Gastroesophageal sphincter (tissue), 4 donors: Measurements from ENCODE around the gene CXCL5. TPM values are rescaled to one million over a fixed set of nuclear protein-coding genes. Genes with fewer than 3 reads are reported as not detected.

Experiments
- ATAC-seq: fragments of 150-250 bp; one replicate; pipeline ENCODE4 v1.9.1; 2016; ENCODE audit warnings: mild to moderate bottlenecking, moderate library complexity
- H3K27ac ChIP-seq, 4 donors: fragments of 200-600 bp; sonication (generic) in 3 of 4; 1 replicate in 3 of 4; 2 replicates in 1 of 4; pipeline ENCODE4 v1.5.1; 2016 to 2019
- H3K27me3 ChIP-seq: fragments of 200-600 bp; sonication (generic); one replicate; pipeline ENCODE4 v1.5.1; 2019
- H3K36me3 ChIP-seq, 2 donors: fragments of 200-600 bp; sonication (generic); one replicate each; pipeline ENCODE4 v1.5.1; 2019; ENCODE audit warnings: control low read depth in 1 of 2
- H3K4me1 ChIP-seq, 3 donors: fragments of 200-600 bp; sonication (generic); 1 replicate in 2 of 3; 2 replicates in 1 of 3; pipeline ENCODE4 v1.5.1; 2016 to 2019; ENCODE audit warnings: control low read depth in 2 of 3
- H3K4me3 ChIP-seq, 2 donors: fragments of 200-600 bp; sonication (generic); one replicate each; pipeline ENCODE4 v1.5.1; 2019; ENCODE audit warnings: mild to moderate bottlenecking in 1 of 2, moderate library complexity in 1 of 2
- H3K9me3 ChIP-seq, 3 donors: fragments of 200-600 bp; sonication (generic); one replicate each; pipeline ENCODE4 v1.5.1; 2017 to 2019; ENCODE audit warnings: control low read depth in 2 of 3
- CTCF ChIP-seq, 4 experiments: fragments of 200-600 bp in 2 of 4; fragments of 450-650 bp in 2 of 4; sonication (generic) in 1 of 4; IDR thresholded peaks; one replicate each; pipeline ENCODE4 v1.5.1; 2017 to 2019; ENCODE audit warnings: antibody characterized with exemption in 4 of 4, mild to moderate bottlenecking in 2 of 4, moderate library complexity in 2 of 4
- EP300 ChIP-seq: sonication (generic); formaldehyde crosslinking; IDR thresholded peaks from one replicate; pipeline ENCODE4 v1.6.1; 2017; ENCODE audit warnings: antibody characterized with exemption, mild to moderate bottlenecking
- POLR2A ChIP-seq, 2 donors: fragments of 450-650 bp; IDR thresholded peaks; one replicate each; pipeline ENCODE4 v1.6.1; 2017; ENCODE audit warnings: antibody characterized with exemption in 2 of 2, mild to moderate bottlenecking in 2 of 2, moderate library complexity in 1 of 2
- POLR2AphosphoS5 ChIP-seq: sonication (generic); formaldehyde crosslinking; IDR thresholded peaks from one replicate; pipeline ENCODE4 v1.6.1; 2017; ENCODE audit warnings: antibody characterized with exemption
- WGBS, 2 donors: methylation state at CpG; one replicate each; pipeline ENCODE4 v1.1.5; 2018; ENCODE audit warnings: low coverage in 1 of 2; 5-methylcytosine and 5-hydroxymethylcytosine counted together
- total RNA-seq, 4 donors: library from RNA; depleted of rRNA; stranded (reverse); fragments of >200 nt; gene quantifications; one replicate each; pipeline ENCODE4 v1.1.0, GENCODE V29; 2016

CXCL5 gene
- total RNA-seq, 4 donors from 2014 or later, result 0.19 to 1.3 (median 0.42) TPM; not detected in 1

- TF ChIP-seq EP300, result no peak
- TF ChIP-seq CTCF (IDR thresholded peaks at IDR 0.05), result no peak
- TF ChIP-seq POLR2AphosphoS5, result no peak
- TF ChIP-seq POLR2A (IDR thresholded peaks at IDR 0.05), result no peak
- H3K36me3 ChIP-seq, result no peaks in the 10 kb centered on the region
- H3K9me3 ChIP-seq, result no peaks in the 10 kb centered on the region
- WGBS, 2 donors, result 0% methylated on average over 2 of the region's 17 CpGs; no CpG with 5 or more reads in 1 of the 2 donors
- H3K4me3 ChIP-seq, result peak overlapping the region; percentile 54 to 73
- ATAC-seq, result peak; percentile 8
- no peaks in the 10 kb centered on the region for H3K27me3 ChIP-seq
- peak overlapping the region in 1 of 4 donors; percentile 75 for H3K27ac ChIP-seq
- peaks cover 0 to 19% (median 4%) of the 10 kb centered on the region in 3 donors for H3K4me1 ChIP-seq
Measured at GRCh38 chr4:74038086-74038424, 39.6 kb upstream of the CXCL5 start.

- H3K4me1 ChIP-seq, result peaks cover 0 to 19% (median 4%) of the 10 kb centered on the region in 3 donors
- H3K36me3 ChIP-seq, result no peaks in the 10 kb centered on the region
- H3K9me3 ChIP-seq, result no peaks in the 10 kb centered on the region
- peak overlapping the region in 1 of 2 donors; percentile 73 for H3K4me3 ChIP-seq
- no peak for TF ChIP-seq POLR2AphosphoS5
- TF ChIP-seq EP300, result no peak
- no peak for TF ChIP-seq POLR2A (IDR thresholded peaks at IDR 0.05)
- ATAC-seq, result no peak
- H3K27me3 ChIP-seq, result no peaks in the 10 kb centered on the region
- WGBS, 2 donors, result 58 to 61% methylated on average over 3 to 4 of the region's 4 CpGs
- no peak overlapping the region for H3K27ac ChIP-seq
Measured at GRCh38 chr4:74037076-74037955, 38.8 kb upstream of the CXCL5 start.

GRCh38 chr4:74033739-74034138 is 35.3 kb upstream of the CXCL5 start:
- no peak for TF ChIP-seq CTCF (IDR thresholded peaks at IDR 0.05)
- TF ChIP-seq POLR2AphosphoS5, result no peak
- H3K4me3 ChIP-seq, result no peak overlapping the region
- H3K27me3 ChIP-seq, result no peaks in the 10 kb centered on the region
- no peaks in the 10 kb centered on the region for H3K36me3 ChIP-seq
- H3K27ac ChIP-seq, result no peak overlapping the region
- ATAC-seq, result no peak
- no peaks in the 10 kb centered on the region for H3K9me3 ChIP-seq
- peaks cover 0 to 9% (median 4%) of the 10 kb centered on the region in 3 donors for H3K4me1 ChIP-seq

- Histone ChIP-seq H3K27me3 (no peaks in the 10 kb centered on the region), H3K27ac (no peak overlapping the region), H3K4me3 (no peak overlapping the region), H3K9me3 (no peaks in the 10 kb centered on the region), H3K36me3 (no peaks in the 10 kb centered on the region), H3K4me1 (no peaks in the 10 kb centered on the region)
- no peak for TF ChIP-seq POLR2A (IDR thresholded peaks at IDR 0.05)
- ATAC-seq, result no peak
Measured at GRCh38 chr4:74032064-74032463, 33.6 kb upstream of the CXCL5 start.

GRCh38 chr4:74031576-74031975 is 33.1 kb upstream of the CXCL5 start:
- H3K4me1 ChIP-seq, result no peaks in the 10 kb centered on the region
- TF ChIP-seq EP300 (no peak), POLR2AphosphoS5 (no peak), POLR2A (IDR thresholded peaks at IDR 0.05) (no peak), CTCF (IDR thresholded peaks at IDR 0.05) (no peak)
- H3K36me3 ChIP-seq, result no peaks in the 10 kb centered on the region
- H3K27me3 ChIP-seq, result no peaks in the 10 kb centered on the region
- H3K27ac ChIP-seq, result no peak overlapping the region
- ATAC-seq, result no peak
- H3K9me3 ChIP-seq, result no peaks in the 10 kb centered on the region
- no peak overlapping the region for H3K4me3 ChIP-seq

- Histone ChIP-seq H3K4me1 (no peaks in the 10 kb centered on the region), H3K9me3 (peaks cover 0 to 6% (median 0%) of the 10 kb centered on the region in 3 donors), H3K36me3 (no peaks in the 10 kb centered on the region), H3K27ac (no peak overlapping the region), H3K4me3 (no peak overlapping the region), H3K27me3 (no peaks in the 10 kb centered on the region)
- TF ChIP-seq CTCF (IDR thresholded peaks at IDR 0.05) (no peak), EP300 (no peak)
- ATAC-seq, result no peak
Measured at GRCh38 chr4:74030285-74030684, 31.8 kb upstream of the CXCL5 start.
